ENCODE data around the gene SEMA4A.
A peak's percentile ranks its signal among the peaks of the same experiment; 100 is the strongest.

SEMA4A gene

GRCh38 chr1:156160743-156161171 is 7.4 kb downstream of the SEMA4A start:
- H3K36me3 ChIP-seq (ENCODE audit: control insufficient read depth in 2 of 2, insufficient read depth in 2 of 2, low read length in 2 of 2) = no peaks in the 10 kb centered on the region
- H3K4me1 ChIP-seq (ENCODE audit: control insufficient read depth in 2 of 2, insufficient read depth in 2 of 2, low read length in 2 of 2) = peaks cover 2% of the 10 kb centered on the region in 2 donors
- H3K9me3 ChIP-seq (ENCODE audit: control insufficient read depth in 2 of 2, low read length in 2 of 2) = no peaks in the 10 kb centered on the region
- no peaks in the 10 kb centered on the region for H3K27me3 ChIP-seq (ENCODE audit: control insufficient read depth in 2 of 2, insufficient read depth in 2 of 2, low read length in 2 of 2)
- peak overlapping the region; percentile 34 to 51 for H3K9ac ChIP-seq (ENCODE audit: low read depth in 1 of 2, low read length in 2 of 2)
- peak overlapping the region; percentile 35 to 62 for H3K4me3 ChIP-seq (ENCODE audit: low read length in 2 of 2)
- peak overlapping the region; percentile 14 to 52 for H3K27ac ChIP-seq (ENCODE audit: low read depth in 2 of 2, low read length in 2 of 2)

GRCh38 chr1:156162430-156163037 is 9.1 kb downstream of the SEMA4A start:
- Histone ChIP-seq H3K9ac (ENCODE audit: low read depth in 1 of 2, low read length in 2 of 2) (no peak overlapping the region), H3K36me3 (ENCODE audit: control insufficient read depth in 2 of 2, insufficient read depth in 2 of 2, low read length in 2 of 2) (no peaks in the 10 kb centered on the region), H3K4me3 (ENCODE audit: low read length in 2 of 2) (no peak overlapping the region), H3K27me3 (ENCODE audit: control insufficient read depth in 2 of 2, insufficient read depth in 2 of 2, low read length in 2 of 2) (no peaks in the 10 kb centered on the region), H3K4me1 (ENCODE audit: control insufficient read depth in 2 of 2, insufficient read depth in 2 of 2, low read length in 2 of 2) (peaks cover 2% of the 10 kb centered on the region in 2 donors), H3K27ac (ENCODE audit: low read depth in 2 of 2, low read length in 2 of 2) (peak overlapping the region in 1 of 2 donors; percentile 9), H3K9me3 (ENCODE audit: control insufficient read depth in 2 of 2, low read length in 2 of 2) (no peaks in the 10 kb centered on the region)

- Histone ChIP-seq H3K9me3 (ENCODE audit: control insufficient read depth in 2 of 2, low read length in 2 of 2) (no peaks in the 10 kb centered on the region), H3K36me3 (ENCODE audit: control insufficient read depth in 2 of 2, insufficient read depth in 2 of 2, low read length in 2 of 2) (no peaks in the 10 kb centered on the region), H3K4me1 (ENCODE audit: control insufficient read depth in 2 of 2, insufficient read depth in 2 of 2, low read length in 2 of 2) (peaks cover 2% of the 10 kb centered on the region in 2 donors), H3K9ac (ENCODE audit: low read depth in 1 of 2, low read length in 2 of 2) (no peak overlapping the region), H3K4me3 (ENCODE audit: low read length in 2 of 2) (no peak overlapping the region), H3K27me3 (ENCODE audit: control insufficient read depth in 2 of 2, insufficient read depth in 2 of 2, low read length in 2 of 2) (no peaks in the 10 kb centered on the region), H3K27ac (ENCODE audit: low read depth in 2 of 2, low read length in 2 of 2) (no peak overlapping the region)
Measured at GRCh38 chr1:156163712-156164111, 10.3 kb downstream of the SEMA4A start.

GRCh38 chr1:156164125-156164831 is 10.9 kb downstream of the SEMA4A start:
- H3K4me3 ChIP-seq (ENCODE audit: low read length in 2 of 2) = no peak overlapping the region
- H3K27me3 ChIP-seq (ENCODE audit: control insufficient read depth in 2 of 2, insufficient read depth in 2 of 2, low read length in 2 of 2) = no peaks in the 10 kb centered on the region
- H3K9me3 ChIP-seq (ENCODE audit: control insufficient read depth in 2 of 2, low read length in 2 of 2) = no peaks in the 10 kb centered on the region
- no peak overlapping the region for H3K27ac ChIP-seq (ENCODE audit: low read depth in 2 of 2, low read length in 2 of 2)
- no peaks in the 10 kb centered on the region for H3K36me3 ChIP-seq (ENCODE audit: control insufficient read depth in 2 of 2, insufficient read depth in 2 of 2, low read length in 2 of 2)
- H3K9ac ChIP-seq (ENCODE audit: low read depth in 1 of 2, low read length in 2 of 2) = no peak overlapping the region
- peaks cover 2% of the 10 kb centered on the region in 2 donors for H3K4me1 ChIP-seq (ENCODE audit: control insufficient read depth in 2 of 2, insufficient read depth in 2 of 2, low read length in 2 of 2)

GRCh38 chr1:156165083-156165482 is 11.7 kb downstream of the SEMA4A start:
- Histone ChIP-seq H3K9me3 (ENCODE audit: control insufficient read depth in 2 of 2, low read length in 2 of 2) (no peaks in the 10 kb centered on the region), H3K27me3 (ENCODE audit: control insufficient read depth in 2 of 2, insufficient read depth in 2 of 2, low read length in 2 of 2) (no peaks in the 10 kb centered on the region), H3K36me3 (ENCODE audit: control insufficient read depth in 2 of 2, insufficient read depth in 2 of 2, low read length in 2 of 2) (no peaks in the 10 kb centered on the region), H3K9ac (ENCODE audit: low read depth in 1 of 2, low read length in 2 of 2) (no peak overlapping the region), H3K4me3 (ENCODE audit: low read length in 2 of 2) (no peak overlapping the region), H3K4me1 (ENCODE audit: control insufficient read depth in 2 of 2, insufficient read depth in 2 of 2, low read length in 2 of 2) (peaks cover 2% of the 10 kb centered on the region in 2 donors), H3K27ac (ENCODE audit: low read depth in 2 of 2, low read length in 2 of 2) (no peak overlapping the region)

GRCh38 chr1:156167536-156167935 is 14.2 kb downstream of the SEMA4A start:
- Histone ChIP-seq H3K4me1 (ENCODE audit: control insufficient read depth in 2 of 2, insufficient read depth in 2 of 2, low read length in 2 of 2) (no peaks in the 10 kb centered on the region), H3K36me3 (ENCODE audit: control insufficient read depth in 2 of 2, insufficient read depth in 2 of 2, low read length in 2 of 2) (no peaks in the 10 kb centered on the region), H3K27me3 (ENCODE audit: control insufficient read depth in 2 of 2, insufficient read depth in 2 of 2, low read length in 2 of 2) (no peaks in the 10 kb centered on the region), H3K9me3 (ENCODE audit: control insufficient read depth in 2 of 2, low read length in 2 of 2) (no peaks in the 10 kb centered on the region), H3K27ac (ENCODE audit: low read depth in 2 of 2, low read length in 2 of 2) (no peak overlapping the region), H3K9ac (ENCODE audit: low read depth in 1 of 2, low read length in 2 of 2) (no peak overlapping the region), H3K4me3 (ENCODE audit: low read length in 2 of 2) (no peak overlapping the region)

GRCh38 chr1:156172696-156173470 is 19.5 kb downstream of the SEMA4A start:
- Histone ChIP-seq H3K9ac (ENCODE audit: low read depth in 1 of 2, low read length in 2 of 2) (no peak overlapping the region), H3K27me3 (ENCODE audit: control insufficient read depth in 2 of 2, insufficient read depth in 2 of 2, low read length in 2 of 2) (no peaks in the 10 kb centered on the region), H3K4me3 (ENCODE audit: low read length in 2 of 2) (no peak overlapping the region), H3K4me1 (ENCODE audit: control insufficient read depth in 2 of 2, insufficient read depth in 2 of 2, low read length in 2 of 2) (no peaks in the 10 kb centered on the region), H3K9me3 (ENCODE audit: control insufficient read depth in 2 of 2, low read length in 2 of 2) (no peaks in the 10 kb centered on the region), H3K36me3 (ENCODE audit: control insufficient read depth in 2 of 2, insufficient read depth in 2 of 2, low read length in 2 of 2) (peaks cover 0 to 12% of the 10 kb centered on the region in 2 donors), H3K27ac (ENCODE audit: low read depth in 2 of 2, low read length in 2 of 2) (no peak overlapping the region)

- no peaks in the 10 kb centered on the region for H3K9me3 ChIP-seq (ENCODE audit: control insufficient read depth in 2 of 2, low read length in 2 of 2)
- H3K27ac ChIP-seq (ENCODE audit: low read depth in 2 of 2, low read length in 2 of 2) = no peak overlapping the region
- H3K36me3 ChIP-seq (ENCODE audit: control insufficient read depth in 2 of 2, insufficient read depth in 2 of 2, low read length in 2 of 2) = peaks cover 0 to 12% of the 10 kb centered on the region in 2 donors
- H3K4me3 ChIP-seq (ENCODE audit: low read length in 2 of 2) = no peak overlapping the region
- H3K9ac ChIP-seq (ENCODE audit: low read depth in 1 of 2, low read length in 2 of 2) = no peak overlapping the region
- H3K4me1 ChIP-seq (ENCODE audit: control insufficient read depth in 2 of 2, insufficient read depth in 2 of 2, low read length in 2 of 2) = peaks cover 0 to 3% of the 10 kb centered on the region in 2 donors
- H3K27me3 ChIP-seq (ENCODE audit: control insufficient read depth in 2 of 2, insufficient read depth in 2 of 2, low read length in 2 of 2) = no peaks in the 10 kb centered on the region
Measured at GRCh38 chr1:156176610-156177210, 23.3 kb downstream of the SEMA4A start.

GRCh38 chr1:156177919-156178654 is 24.7 kb downstream of the SEMA4A start:
- Histone ChIP-seq H3K27me3 (ENCODE audit: control insufficient read depth in 2 of 2, insufficient read depth in 2 of 2, low read length in 2 of 2) (no peaks in the 10 kb centered on the region), H3K4me1 (ENCODE audit: control insufficient read depth in 2 of 2, insufficient read depth in 2 of 2, low read length in 2 of 2) (peaks cover 0 to 3% of the 10 kb centered on the region in 2 donors), H3K27ac (ENCODE audit: low read depth in 2 of 2, low read length in 2 of 2) (no peak overlapping the region), H3K9me3 (ENCODE audit: control insufficient read depth in 2 of 2, low read length in 2 of 2) (no peaks in the 10 kb centered on the region), H3K9ac (ENCODE audit: low read depth in 1 of 2, low read length in 2 of 2) (no peak overlapping the region), H3K36me3 (ENCODE audit: control insufficient read depth in 2 of 2, insufficient read depth in 2 of 2, low read length in 2 of 2) (peaks cover 0 to 7% of the 10 kb centered on the region in 2 donors), H3K4me3 (ENCODE audit: low read length in 2 of 2) (no peak overlapping the region)

Measured in mucosa of rectum (tissue), 2 donors.